ENCODE measurements around the gene LIN9.
A peak's percentile ranks its signal among the peaks of the same experiment; 100 is the strongest.
"Not testable (repeated sequence)": the region's sequence is repeated elsewhere in the genome, so short reads cannot be mapped to it uniquely, and the experiment has no call there.

LIN9 gene

GRCh38 chr1:226211181-226211821 is 97.7 kb downstream of the LIN9 start:
- no peak for DNase-seq (ENCODE audit: low read depth)

GRCh38 chr1:226210571-226211176 is 98.3 kb downstream of the LIN9 start:
- no peak for DNase-seq (ENCODE audit: low read depth)

GRCh38 chr1:226209307-226210059 is 99.5 kb downstream of the LIN9 start:
- DNase-seq (ENCODE audit: low read depth) = no peak

- DNase-seq (ENCODE audit: low read depth) = no peak
These were observed 101.9 kb downstream of the LIN9 start for GRCh38 chr1:226207048-226207447.

GRCh38 chr1:226204198-226204597 is 104.8 kb downstream of the LIN9 start:
- DNase-seq (ENCODE audit: low read depth) = no peak

GRCh38 chr1:226203655-226204054 is 105.3 kb downstream of the LIN9 start:
- no peak for DNase-seq (ENCODE audit: low read depth)

- DNase-seq (ENCODE audit: low read depth) = no peak
These were observed 105.7 kb downstream of the LIN9 start for GRCh38 chr1:226203240-226203639.

- DNase-seq (ENCODE audit: low read depth) = not testable (repeated sequence)
These were observed 106.3 kb downstream of the LIN9 start for GRCh38 chr1:226202666-226203065.

- no peak for DNase-seq (ENCODE audit: low read depth)
These were observed 106.7 kb downstream of the LIN9 start for GRCh38 chr1:226202246-226202645.

GRCh38 chr1:226201029-226201593 is 107.9 kb downstream of the LIN9 start:
- DNase-seq (ENCODE audit: low read depth) = no peak

- no peak for DNase-seq (ENCODE audit: low read depth)
These were observed 109.0 kb downstream of the LIN9 start for GRCh38 chr1:226199971-226200370.

- no peak for DNase-seq (ENCODE audit: low read depth)
These were observed 113.8 kb downstream of the LIN9 start for GRCh38 chr1:226195144-226195543.

- no peak for DNase-seq (ENCODE audit: low read depth)
These were observed 121.6 kb downstream of the LIN9 start for GRCh38 chr1:226187380-226187779.

- DNase-seq (ENCODE audit: low read depth) = no peak
These were observed 122.0 kb downstream of the LIN9 start for GRCh38 chr1:226187019-226187322.

GRCh38 chr1:226186124-226187018 is 122.6 kb downstream of the LIN9 start, which contains the start of gene ACBD3:
Gene ACBD3 (minus strand): TSS chr1:226186741. CDS start chr1:226186675, 66 bp downstream.
- DNase-seq (ENCODE audit: low read depth) = peak; percentile 70

GRCh38 chr1:226185141-226186036 is 123.6 kb downstream of the LIN9 start:
- no peak for DNase-seq (ENCODE audit: low read depth)

- no peak for DNase-seq (ENCODE audit: low read depth)
These were observed 126.8 kb downstream of the LIN9 start for GRCh38 chr1:226181996-226182714.

All from stimulated activated CD8-positive, alpha-beta memory T cell treated with anti-CD3 and anti-CD28 coated beads, Interleukin-7, amount 100 ng/mL, for 24 hours (primary cell).